SH-SY5Y (cell line): ENCODE results near the gene PDE6H.

Experiments
- GATA2 ChIP-seq: IDR thresholded peaks from 2 replicates; pipeline ENCODE4 v1.6.1; 2011; ENCODE audit warnings: mild to moderate bottlenecking, low read depth, low read length
- GATA3 ChIP-seq: IDR thresholded peaks from 2 replicates; pipeline ENCODE4 v1.6.1; 2011; ENCODE audit warnings: low read depth, mild to moderate bottlenecking, low read length, moderate library complexity

GRCh38 chr12:14953752-14954151, 19.1 kb upstream of the PDE6H start:
- TF ChIP-seq GATA2 (no peak), GATA3 (no peak)
